Hematopoietic multipotent progenitor cell (in vitro differentiated cells): ENCODE results near the gene PIMREG. TPM values are rescaled to one million over a fixed set of nuclear protein-coding genes. Genes with fewer than 3 reads are reported as not detected.
"Not testable (repeated sequence)": the region's sequence is repeated elsewhere in the genome, so short reads cannot be mapped to it uniquely, and the experiment has no call there.

Source experiments
- DNase-seq, 3 donors: peaks; one replicate each; pipeline ENCODE4 v3.0.0-alpha.2; 2011 to 2015; ENCODE audit warnings: low read depth in 2 of 3, low spot score in 2 of 3
- total RNA-seq: library from RNA; depleted of rRNA; stranded (reverse); fragments of >200 nt; gene quantifications from one replicate; pipeline ENCODE4 v1.2.3, GENCODE V29; 2012

PIMREG gene
- total RNA-seq, 1 donor, result 0.54 TPM

DNA sequence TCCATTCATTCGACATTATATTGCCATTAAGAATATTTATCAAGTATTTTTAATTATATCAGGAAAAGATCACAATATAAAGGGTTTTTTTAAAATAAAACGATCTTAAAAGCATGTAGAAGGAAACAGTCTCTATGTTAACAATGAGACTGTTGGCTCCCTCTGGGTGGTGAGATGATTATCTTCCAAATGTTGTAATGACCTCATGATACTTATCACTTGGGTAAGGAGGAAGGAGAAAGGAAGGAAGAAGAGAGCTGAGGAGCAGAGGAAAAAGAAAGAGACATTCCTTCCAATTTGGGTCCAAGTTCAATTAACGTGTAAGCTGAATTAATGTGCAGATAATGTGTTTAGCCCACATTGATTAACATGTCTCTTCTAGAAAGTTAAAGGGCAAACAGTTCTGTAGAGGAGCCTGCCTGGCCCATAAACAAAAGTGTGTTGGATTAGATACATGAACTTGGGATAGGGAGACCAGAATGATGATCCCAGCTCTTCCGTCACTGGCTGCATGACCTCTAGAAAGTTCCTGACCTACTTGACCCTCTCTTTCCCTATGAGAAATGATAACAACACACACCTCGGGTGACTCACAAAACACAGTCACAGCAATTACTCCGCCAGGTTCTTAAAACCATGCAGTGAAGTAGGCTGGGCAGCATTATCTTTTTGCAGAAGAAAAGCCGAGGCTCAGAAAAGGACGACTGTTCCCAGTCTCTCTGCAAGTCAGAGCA, 32.0 kb downstream of the PIMREG start:
- DNase-seq, result no peak

DNA sequence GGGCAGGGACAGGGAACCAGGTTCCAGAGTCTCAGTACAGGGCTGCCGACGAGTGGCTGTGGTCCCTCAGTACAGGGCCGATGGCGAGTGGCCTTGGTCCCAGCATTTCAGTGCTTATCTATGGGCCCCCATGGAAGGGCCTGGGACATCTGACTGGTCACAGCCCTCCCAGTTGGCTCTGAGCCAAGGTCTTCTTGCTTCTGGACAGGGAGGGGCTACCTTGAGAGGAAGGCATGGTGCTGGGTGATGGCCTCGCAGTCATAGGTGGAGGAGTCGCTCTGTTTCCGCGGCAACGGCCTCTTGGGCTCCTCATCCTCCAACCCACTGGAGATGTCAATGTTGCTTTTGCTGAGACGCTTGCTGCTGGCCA, 32.5 kb downstream of the PIMREG start:
- no peak for DNase-seq

DNA sequence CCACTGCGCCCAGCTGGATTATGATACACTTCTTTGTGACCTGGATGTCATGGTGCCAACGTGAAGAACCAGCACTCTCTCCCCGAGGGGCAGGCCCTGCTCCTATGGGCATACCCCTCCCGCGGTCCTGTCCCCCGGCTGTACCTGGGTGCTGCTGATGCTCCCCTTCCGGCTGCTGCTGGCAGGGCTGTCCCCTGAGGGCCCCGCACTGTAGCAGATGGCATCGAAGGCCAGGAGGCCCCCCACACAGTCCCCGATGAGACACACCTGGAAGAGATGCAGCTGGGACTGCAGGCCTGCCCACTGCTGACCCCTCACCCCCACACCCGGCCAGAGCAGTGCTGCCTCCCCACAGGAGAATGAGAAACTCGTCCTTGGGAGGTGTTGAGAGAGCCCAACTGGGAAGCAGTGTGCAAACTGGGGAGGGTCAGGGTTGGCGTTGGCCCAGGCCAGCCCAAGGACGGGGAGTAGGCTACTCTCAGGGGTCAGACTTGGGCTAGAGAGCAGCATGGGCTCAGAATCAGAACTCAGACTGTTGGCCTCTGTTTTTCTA, 33.7 kb downstream of the PIMREG start:
- DNase-seq, result no peak

DNA sequence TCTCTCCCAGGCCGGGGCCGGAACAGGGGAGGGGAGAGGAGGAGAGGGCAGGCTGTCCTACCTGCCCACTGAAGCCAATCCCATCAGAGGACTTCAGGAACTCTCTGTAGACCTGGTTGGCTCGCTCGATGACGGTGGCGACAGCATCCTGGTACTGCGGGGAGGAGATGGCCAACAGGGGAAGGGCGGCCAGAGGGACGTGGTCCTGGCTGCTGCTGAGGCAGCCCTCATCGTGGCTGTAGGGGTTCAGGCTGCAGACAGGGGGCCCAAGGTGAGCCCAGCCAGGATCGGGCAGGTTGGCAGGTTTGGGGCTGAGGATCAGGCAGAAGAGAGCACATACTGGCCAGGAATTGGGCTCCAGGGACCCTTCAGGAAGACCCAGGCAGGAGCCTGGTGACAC, 34.2 kb downstream of the PIMREG start:
- no peak for DNase-seq

DNA sequence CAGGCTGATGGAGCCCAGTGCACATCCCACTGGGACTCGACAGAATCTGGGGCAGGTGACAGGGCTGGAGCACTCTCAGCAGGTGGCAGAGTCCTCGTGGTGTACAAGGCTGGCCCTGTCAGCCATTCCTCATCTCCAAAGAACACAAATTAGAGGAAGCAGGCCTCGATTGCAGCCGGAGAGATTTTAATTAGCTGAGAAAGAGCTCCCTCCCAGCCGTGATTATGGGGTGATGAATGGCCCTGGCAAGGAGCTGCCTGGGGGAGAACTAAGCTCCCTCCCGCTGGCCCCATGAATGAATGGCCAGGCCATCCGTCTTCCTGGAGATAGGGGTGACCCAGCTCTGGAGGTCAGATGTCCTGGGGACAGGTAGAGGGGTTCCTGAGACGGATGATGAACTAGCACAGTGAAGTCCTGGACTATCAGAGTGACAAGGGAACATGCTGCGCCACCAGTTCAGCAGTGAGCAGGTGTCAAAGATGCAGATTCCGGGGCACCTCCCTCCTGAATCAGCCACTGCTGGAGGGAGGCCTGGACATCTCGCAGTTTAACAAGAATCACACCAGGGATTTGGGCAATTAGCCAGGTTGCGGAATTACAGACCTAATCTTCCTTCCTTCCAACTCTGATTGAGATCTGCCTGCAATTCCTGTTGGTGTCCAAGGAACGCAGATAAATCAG, 35.5 kb downstream of the PIMREG start:
- no peak for DNase-seq

DNA sequence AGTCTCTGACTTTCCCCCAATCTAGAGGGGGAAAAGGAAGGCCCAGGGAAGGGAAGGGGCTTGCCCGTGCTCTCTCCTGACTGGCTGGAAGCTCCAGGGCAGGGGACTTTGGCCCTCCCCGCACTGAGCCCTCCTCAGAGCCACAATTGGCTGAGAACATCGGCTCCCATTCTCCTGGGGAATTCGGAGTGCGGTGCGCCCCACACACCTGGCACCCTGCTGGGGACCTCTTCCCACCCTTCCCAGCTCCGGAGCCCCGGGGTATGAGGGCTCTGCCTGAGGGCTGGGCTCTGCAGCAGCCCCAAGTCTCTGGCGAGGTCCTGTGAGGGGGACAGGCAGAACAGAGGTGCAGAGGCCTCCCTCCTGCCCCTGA, 36.0 kb downstream of the PIMREG start:
- no peak for DNase-seq

DNA sequence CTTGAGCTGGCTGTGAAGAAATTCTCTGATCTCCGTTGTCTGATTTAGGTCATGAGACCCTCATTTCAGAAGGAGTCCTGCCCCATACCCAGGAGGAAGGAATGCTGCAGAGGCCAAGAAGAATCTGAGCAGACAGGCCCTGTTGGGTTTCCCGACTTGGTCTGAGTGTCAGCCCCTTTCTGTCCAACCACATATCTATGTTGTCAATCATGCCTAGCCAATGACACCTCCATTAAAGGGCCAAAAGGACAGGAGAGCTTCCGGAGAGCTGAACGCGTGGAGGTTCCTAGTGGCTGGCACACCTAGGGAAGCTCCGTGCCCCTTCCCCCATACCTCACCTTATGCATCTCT, 37.8 kb downstream of the PIMREG start:
- DNase-seq, result no peak

DNA sequence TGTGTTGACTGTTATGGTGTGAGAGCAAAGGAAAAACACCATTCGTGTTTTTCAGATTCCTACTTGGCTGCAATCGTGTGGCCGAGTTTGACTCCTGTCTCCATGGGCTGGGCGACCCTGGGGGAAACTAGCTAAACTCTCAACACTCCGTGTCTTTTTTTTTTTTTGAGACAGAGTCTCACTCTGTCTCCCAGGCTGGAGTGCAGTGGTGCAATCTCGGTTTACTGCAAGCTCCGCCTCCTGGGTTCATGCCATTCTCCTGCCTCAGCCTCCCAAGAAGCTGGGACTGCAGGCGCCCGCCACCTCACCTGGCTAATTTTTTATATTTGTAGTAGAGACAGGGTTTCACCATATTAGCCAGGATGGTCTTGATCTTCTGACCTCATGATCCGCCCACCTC, 38.5 kb downstream of the PIMREG start:
- not testable (repeated sequence) for DNase-seq

DNA sequence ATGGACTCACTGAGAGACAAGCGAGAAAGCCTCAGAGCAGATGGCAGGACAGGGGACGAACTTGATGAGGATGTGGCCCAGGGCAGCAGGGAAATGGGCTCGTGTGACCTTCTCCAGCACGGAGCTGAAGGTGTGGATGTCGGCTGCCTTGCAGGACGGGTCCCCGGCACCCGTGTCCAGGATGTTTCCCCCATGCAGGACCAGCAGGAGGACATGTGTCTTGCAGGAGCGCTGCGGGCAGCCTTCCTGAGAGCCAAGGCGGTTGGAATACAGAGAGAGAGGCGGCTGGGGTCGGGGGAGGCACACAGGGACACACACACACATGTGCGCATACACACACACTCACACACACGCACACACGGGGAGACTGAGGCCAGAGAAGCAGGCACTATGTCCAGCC, 39.3 kb downstream of the PIMREG start:
- DNase-seq, result no peak

DNA sequence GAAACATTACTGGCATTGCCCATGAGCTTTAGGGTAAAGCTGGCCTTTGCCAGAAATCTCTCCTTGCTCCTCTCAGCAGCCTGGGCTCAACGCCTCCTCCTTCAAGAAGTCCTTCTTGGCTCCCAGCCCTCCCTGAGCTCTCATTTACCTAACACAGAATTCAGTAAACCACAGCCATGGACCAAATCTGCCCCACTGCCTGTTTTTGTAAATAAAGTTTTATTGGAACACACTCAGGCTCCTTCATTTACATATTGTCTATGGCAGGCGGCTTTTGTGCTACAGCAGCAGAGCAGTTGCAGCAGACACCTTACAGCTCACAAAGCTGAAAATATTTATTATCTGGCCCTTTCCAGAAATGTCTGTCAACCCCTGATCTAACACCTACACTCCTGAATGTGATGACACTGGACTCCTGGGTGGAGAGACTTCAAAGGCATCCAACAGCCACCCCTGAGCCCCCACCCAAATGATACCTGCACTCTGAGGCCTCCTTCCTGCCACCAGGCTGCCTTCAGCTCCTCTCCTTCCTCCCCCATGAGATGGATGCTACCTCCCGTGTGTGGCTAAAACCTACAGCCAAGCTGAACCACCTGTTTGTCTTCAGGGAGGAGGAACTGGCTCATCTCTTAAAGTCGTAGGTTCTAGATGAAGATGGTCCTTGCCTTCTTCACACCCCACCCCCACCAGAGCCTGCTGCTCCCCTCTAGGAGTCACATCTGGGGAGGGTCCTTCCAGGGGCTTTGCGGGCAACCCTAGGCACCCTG, 41.6 kb downstream of the PIMREG start:
- no peak for DNase-seq

DNA sequence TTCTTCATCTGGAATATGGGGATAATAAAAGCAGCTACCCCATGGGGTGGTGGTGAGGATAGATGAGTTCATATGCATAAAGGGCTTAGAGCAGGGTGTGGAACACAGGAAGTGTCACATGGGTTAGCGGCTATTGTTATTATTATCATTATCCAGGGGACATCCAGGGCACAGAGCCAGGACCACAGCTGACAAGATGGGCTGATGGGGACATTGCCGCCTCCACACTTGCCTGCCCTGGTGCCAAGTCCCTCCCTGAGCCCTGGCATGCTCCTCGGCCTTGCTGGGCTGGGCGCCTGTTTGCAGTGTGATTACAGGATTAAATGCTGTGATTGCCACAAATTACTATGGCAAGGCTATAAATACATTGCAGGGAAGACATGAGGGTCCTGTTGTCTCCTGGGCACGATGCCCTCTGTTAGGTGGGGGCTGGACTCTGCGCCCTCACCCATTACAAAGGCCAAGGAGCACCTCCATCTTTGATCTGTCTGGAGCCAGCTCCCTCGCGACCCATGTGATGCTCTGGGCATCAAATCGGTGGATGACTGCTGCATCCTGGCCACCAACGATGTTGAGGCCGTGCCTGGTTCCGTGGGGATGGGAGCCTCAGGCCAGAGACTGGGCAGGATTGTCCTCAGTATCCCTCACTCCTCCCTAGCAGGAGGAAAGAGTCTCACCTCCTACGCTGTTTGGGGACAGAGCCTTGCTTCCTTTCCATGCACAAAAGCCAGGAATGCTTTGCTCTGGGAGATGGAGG, 43.2 kb downstream of the PIMREG start:
- DNase-seq, result no peak

DNA sequence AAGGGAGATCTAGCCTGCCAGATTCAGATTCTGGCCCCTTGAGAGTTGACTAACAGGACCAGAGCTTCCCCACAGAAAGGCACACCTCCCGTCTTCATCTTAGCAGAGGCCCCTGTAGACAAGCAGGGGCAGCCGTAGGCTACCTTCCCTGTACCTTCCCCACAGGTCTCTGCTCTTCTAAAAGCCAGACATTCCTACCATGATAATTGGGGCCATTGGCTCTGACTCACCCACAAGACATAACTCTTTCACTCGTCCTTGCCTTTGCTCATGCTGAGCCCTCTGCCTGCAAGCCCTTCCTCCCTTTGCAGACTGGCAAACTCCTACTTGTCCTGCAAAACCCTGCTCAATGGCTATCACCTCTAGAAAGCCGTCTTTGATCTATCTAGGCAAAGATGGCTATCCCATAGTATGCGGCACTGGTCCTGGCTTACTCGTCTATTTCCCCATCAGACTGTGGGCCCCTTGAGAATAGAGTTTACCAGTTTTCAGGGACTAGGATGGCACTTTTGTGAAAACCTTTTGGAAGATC, 43.8 kb downstream of the PIMREG start:
- no peak for DNase-seq

DNA sequence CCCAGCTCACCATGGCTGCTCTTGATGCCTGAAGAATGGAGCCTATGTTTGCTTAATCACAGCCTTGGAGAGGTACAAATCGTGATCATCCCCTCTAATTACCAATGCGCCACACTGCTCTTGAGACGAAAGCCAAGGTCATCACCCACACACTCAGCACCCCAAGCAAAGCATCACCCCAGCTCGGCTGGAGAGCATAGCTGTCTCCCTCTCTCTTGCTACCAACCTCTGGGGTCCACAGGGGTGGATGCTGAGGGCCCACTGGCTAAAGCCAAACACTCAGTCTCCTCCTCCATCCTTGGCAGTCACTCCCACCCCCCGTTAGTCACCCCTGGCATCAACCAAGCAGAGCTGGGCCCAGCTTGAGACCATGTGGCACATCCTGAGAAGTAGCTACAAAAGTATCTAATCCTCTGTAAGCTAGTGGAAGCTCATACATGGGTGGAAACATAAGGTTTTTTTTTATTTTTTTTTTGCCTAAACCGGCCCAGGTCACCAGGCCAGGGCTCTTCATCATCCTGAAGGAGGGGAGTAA, 44.8 kb downstream of the PIMREG start:
- no peak for DNase-seq

DNA sequence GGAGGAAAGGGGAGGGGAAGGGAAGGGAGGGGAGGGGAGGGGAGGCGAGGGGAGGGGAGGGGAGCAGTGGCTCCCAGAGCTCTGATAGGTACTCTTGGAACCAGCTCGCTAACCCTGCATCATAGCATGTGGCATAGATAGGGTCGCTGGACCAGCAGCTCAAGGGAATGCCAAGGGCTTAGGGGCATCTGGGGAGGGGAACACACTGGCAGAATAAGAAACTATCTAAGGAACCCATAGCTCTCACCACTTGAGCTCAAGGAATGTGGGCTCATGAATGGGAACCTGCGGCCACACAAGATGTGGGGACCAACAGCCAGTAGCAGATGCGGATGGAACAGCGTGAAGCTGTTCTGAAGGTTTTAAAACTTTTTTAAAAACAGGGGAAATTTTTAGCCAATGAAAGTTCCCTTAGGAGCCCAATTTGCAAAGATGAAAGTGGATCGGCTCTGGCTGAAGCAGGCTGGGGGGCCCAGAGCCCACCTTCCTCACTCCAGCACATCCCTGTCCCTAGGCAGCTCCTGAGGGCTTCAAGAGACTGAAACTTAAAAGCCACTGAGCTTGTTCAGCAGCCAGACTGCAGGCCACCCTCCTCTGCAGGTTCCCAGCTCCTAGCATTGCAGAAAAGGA, 46.9 kb downstream of the PIMREG start:
- DNase-seq, result no peak

DNA sequence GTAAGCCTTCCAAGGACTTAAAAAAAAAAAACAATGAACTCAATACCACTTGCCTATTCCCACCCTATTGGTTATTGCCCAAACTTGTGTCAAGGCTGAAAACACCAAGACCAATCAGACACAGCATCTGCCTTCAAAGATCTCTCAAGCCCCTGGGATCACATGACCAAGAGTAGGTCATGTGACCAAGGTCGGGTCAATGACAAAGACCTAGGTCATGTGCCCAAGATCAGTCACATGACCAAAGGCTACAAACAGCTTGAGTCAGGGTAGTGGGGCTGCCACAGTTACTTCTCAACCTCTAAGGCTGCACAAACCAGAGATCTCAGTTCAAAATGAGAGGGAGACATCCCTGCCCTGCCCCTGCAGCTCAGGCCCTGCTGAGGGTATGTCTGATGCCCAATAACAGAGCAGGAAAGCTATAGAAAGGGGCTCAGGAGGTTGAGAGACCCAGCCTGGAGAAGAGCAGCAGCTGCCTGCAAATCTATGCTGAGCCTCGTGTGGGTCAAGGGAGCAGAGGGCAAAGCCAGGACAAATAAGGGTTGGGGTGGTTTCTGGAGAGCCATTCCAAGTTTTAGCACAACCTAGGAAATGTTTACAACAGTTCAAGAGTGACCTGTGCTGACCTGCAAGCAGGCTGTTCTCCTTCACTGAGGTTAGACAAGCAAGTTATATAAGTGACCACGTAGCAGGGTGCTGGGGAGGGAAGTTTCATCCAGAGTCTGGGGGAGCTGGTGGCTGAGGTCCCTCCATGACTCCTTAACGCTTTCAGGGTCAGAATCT, 48.8 kb downstream of the PIMREG start:
- DNase-seq, result no peak

DNA sequence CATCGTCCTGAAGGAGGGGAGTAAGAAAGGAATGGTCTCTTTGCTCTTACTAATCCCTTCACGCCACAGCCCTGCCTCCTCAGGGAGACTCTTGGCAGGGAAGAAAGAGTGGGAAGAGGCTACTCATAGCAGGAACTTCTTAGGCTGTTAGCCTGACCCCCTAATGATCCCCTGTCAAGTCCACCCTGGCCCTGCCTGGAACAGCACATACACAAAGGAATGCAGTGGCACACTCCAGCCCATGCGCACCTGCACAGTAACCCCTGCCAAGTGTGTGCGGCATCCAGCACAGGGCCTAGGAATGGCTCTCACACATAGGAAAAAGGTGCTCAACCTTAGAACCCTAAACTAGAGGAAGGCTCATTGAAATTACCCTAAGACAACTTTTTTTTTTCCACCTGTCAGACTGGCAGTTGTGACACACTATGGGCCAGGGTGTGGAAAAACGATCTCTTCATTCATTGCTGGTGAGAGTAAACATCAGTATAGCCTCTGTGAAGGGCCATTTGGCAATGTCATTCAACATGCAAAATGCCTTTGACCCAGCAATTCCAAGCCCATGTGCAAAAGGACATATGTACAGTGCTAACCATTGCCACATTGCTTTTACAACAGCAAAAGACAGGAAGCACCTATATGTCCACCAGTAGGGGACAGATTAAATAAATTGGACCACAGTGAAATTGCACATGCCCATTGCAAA, 50.1 kb downstream of the PIMREG start:
- DNase-seq, result no peak

DNA sequence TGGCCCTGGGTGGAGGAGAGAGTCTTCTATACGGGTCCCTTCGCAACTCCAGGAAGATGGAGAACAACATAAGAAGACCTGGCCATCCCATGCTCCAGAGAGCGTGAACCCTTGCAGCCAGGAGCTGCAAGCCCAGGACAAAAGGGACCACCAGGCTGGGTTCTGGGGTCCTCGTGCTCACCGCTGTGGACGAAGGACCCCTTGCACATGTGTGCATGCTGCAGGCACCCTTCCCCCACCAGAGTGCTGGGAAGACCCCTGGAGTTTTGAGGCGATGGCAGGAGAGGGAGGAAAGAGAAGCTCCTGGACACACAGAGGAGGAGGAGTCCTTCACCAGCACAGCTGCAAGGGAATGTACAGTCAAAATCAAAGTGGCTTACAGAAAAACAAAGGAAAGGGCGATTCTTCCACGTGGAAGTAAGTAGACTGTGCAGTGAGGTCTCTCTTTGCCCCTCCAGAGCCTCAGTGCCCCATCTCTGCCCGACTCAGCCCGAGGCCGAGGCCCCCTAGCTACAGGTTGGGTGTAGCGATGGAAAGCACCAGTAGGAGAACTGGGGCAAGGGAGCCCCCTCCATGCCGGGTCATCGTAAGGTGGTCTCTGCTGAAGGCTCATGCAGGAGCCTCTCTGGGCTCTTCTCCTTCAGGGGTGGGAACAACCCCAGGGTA, 51.3 kb downstream of the PIMREG start:
- no peak for DNase-seq

DNA sequence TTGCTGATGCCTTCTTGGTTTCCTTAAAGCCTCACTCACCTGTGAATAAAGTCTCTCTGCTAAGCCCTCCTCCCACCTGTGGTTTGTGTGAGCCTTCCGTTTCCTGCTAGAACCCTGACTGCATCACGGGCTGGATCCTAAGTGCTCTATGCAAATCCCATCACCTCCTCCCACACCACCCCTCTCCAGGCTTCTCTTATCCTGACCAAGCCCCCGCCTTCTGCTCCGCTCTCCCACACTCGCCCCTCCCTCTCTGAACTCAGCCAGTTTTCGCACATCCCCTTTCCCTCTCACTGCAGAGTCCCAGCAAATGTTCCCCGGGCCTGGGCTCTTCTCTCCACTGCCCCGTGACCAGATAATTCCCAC, 51.8 kb downstream of the PIMREG start:
- no peak for DNase-seq
